Measurements from ENCODE around the gene UNC119.

DNA sequence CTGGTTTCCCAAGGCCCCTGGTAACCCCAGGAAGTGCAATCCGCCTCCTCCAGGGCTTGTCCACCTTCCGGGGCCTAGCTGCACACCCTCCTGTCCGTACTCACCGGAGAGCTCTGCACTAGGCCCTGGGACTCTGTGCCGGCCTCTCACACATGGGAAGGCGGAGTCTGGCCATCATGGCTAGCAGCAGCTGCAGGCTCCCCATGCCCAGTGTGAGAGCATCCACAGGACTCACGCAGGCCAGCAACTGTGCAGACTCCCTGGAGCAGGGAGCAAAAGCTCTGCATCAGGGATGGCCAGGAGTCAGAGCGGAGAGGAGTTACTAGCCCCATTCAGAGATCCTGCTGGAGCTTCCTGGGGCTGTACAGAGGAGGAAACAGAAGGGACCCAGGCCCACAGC lies 26.0 kb downstream of the UNC119 start:
- TF ChIP-seq, protein P1, sequence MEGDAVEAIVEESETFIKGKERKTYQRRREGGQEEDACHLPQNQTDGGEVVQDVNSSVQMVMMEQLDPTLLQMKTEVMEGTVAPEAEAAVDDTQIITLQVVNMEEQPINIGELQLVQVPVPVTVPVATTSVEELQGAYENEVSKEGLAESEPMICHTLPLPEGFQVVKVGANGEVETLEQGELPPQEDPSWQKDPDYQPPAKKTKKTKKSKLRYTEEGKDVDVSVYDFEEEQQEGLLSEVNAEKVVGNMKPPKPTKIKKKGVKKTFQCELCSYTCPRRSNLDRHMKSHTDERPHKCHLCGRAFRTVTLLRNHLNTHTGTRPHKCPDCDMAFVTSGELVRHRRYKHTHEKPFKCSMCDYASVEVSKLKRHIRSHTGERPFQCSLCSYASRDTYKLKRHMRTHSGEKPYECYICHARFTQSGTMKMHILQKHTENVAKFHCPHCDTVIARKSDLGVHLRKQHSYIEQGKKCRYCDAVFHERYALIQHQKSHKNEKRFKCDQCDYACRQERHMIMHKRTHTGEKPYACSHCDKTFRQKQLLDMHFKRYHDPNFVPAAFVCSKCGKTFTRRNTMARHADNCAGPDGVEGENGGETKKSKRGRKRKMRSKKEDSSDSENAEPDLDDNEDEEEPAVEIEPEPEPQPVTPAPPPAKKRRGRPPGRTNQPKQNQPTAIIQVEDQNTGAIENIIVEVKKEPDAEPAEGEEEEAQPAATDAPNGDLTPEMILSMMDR (conservative IDR thresholded peaks at IDR 0.05; ENCODE audit: low read depth, low read length), result no peak
- TF ChIP-seq EZH2 (IDR thresholded peaks at IDR 0.05; ENCODE audit: low read length, unreplicated experiment), result no peak
